GM23338 (cell line): ENCODE measurements around the gene TBC1D3B. TPM values are rescaled to one million over a fixed set of nuclear protein-coding genes. Genes with fewer than 3 reads are reported as not detected.
"Not testable (repeated sequence)": the region's sequence is repeated elsewhere in the genome, so short reads cannot be mapped to it uniquely, and the experiment has no call there.

Experiments
- ATAC-seq: fragments of 200-7000 bp; cut with Tn5 transposase; 3 replicates; pipeline ENCODE4 v1.9.1; 2020
- DNase-seq: peaks from one replicate; pipeline ENCODE4 v3.0.0-alpha.2; 2015; ENCODE audit warnings: low spot score
- H2AFZ ChIP-seq: fragments of 200-600 bp; sonication (generic); 2 replicates; pipeline ENCODE4 v1.8.0; 2016; ENCODE audit warnings: antibody characterized with exemption, mild to moderate bottlenecking, moderate library complexity
- H3F3A ChIP-seq: fragments of 200-600 bp; sonication (generic); replicated peaks from 2 replicates; pipeline ENCODE4 v1.8.0; 2017; ENCODE audit warnings: antibody characterized with exemption, mixed run types, low read depth
- H3K27ac ChIP-seq: fragments of 200-600 bp; sonication (generic); 2 replicates; pipeline ENCODE4 v1.6.1; 2016; ENCODE audit warnings: low read depth
- H3K27me3 ChIP-seq: fragments of 200-600 bp; sonication (generic); 2 replicates; pipeline ENCODE4 v1.8.0; 2016; ENCODE audit warnings: mild to moderate bottlenecking, mixed run types, moderate library complexity; ENCODE audit not compliant: insufficient read depth
- H3K36me3 ChIP-seq: fragments of 200-600 bp; sonication (generic); 2 replicates; pipeline ENCODE4 v1.8.0; 2016; ENCODE audit warnings: mild to moderate bottlenecking; ENCODE audit not compliant: insufficient read depth
- H3K4me1 ChIP-seq: fragments of 200-600 bp; sonication (generic); 2 replicates; pipeline ENCODE4 v1.8.0; 2016; ENCODE audit warnings: mild to moderate bottlenecking, moderate library complexity; ENCODE audit not compliant: insufficient read depth
- H3K4me2 ChIP-seq: fragments of 200-600 bp; sonication (generic); 2 replicates; pipeline ENCODE4 v1.7.1; 2017; ENCODE audit warnings: mixed run types
- H3K4me3 ChIP-seq: fragments of 200-600 bp; sonication (generic); 2 replicates; pipeline ENCODE4 v1.6.1; 2016; ENCODE audit warnings: mixed run types
- H3K79me2 ChIP-seq: fragments of 200-600 bp; sonication (generic); replicated peaks from 2 replicates; pipeline ENCODE4 v1.8.0; 2017; ENCODE audit warnings: mild to moderate bottlenecking; ENCODE audit not compliant: insufficient read depth
- H3K9me2 ChIP-seq: fragments of 200-600 bp; sonication (generic); 2 replicates; pipeline ENCODE4 v1.8.0; 2017; ENCODE audit not compliant: insufficient read depth
- H4K20me1 ChIP-seq: fragments of 200-600 bp; sonication (generic); replicated peaks from 2 replicates; pipeline ENCODE4 v1.8.0; 2017; ENCODE audit warnings: mild to moderate bottlenecking; ENCODE audit not compliant: insufficient read depth
- H3K27ac Mint-ChIP-seq: 2 replicates; pipeline ENCODE4 v1.8.0; 2020; ENCODE audit warnings: inconsistent platforms, mild to moderate bottlenecking, moderate library complexity, mixed read lengths
- H3K27me3 Mint-ChIP-seq: 3 replicates; pipeline ENCODE4 v1.8.0; 2022; ENCODE audit warnings: low read depth, mild to moderate bottlenecking, moderate library complexity, mixed read lengths, inconsistent platforms; ENCODE audit not compliant: insufficient read depth, poor library complexity
- H3K36me3 Mint-ChIP-seq: 3 replicates; pipeline ENCODE4 v1.8.0; 2021; ENCODE audit warnings: low read depth, mild to moderate bottlenecking, inconsistent platforms, moderate library complexity, mixed read lengths
- H3K4me1 Mint-ChIP-seq: 3 replicates; pipeline ENCODE4 v1.8.0; 2020; ENCODE audit warnings: mild to moderate bottlenecking, inconsistent platforms, mixed read lengths
- H3K4me3 Mint-ChIP-seq: 3 replicates; pipeline ENCODE4 v1.8.0; 2021; ENCODE audit warnings: moderate library complexity, mild to moderate bottlenecking, inconsistent platforms, mixed read lengths
- H3K9me3 Mint-ChIP-seq: 3 replicates; pipeline ENCODE4 v1.8.0; 2020; ENCODE audit warnings: moderate library complexity, mild to moderate bottlenecking, inconsistent platforms, mixed read lengths
- CTCF ChIP-seq, 2 experiments: fragments of 200-600 bp in 1 of 2; sonication (generic) in 1 of 2; conservative IDR thresholded peaks; 2 replicates each; pipeline versions ENCODE4 v1.5.1 to v1.6.1; 2016 to 2017; ENCODE audit warnings: antibody characterized with exemption in 2 of 2, low read depth in 2 of 2, mild to moderate bottlenecking in 2 of 2, moderate library complexity in 1 of 2
- ETS1 ChIP-seq: IDR thresholded peaks from 2 replicates; pipeline ENCODE4 v1.6.1; 2016; ENCODE audit warnings: antibody characterized with exemption
- EZH2 ChIP-seq: fragments of 200-600 bp; sonication (generic); IDR thresholded peaks from one replicate; pipeline ENCODE4 v1.8.0; 2017; ENCODE audit warnings: antibody characterized with exemption, mild to moderate bottlenecking, low read depth; ENCODE audit not compliant: unreplicated experiment
- EZH2phosphoT487 ChIP-seq: fragments of 200-600 bp; sonication (generic); IDR thresholded peaks from one replicate; pipeline ENCODE4 v1.8.1; 2018; ENCODE audit warnings: antibody characterized with exemption; ENCODE audit not compliant: unreplicated experiment
- JUNB ChIP-seq: IDR thresholded peaks from one replicate; pipeline ENCODE4 v1.6.1; 2016; ENCODE audit warnings: antibody characterized with exemption; ENCODE audit not compliant: unreplicated experiment
- NANOG ChIP-seq: IDR thresholded peaks from 2 replicates; pipeline ENCODE4 v1.6.1; 2016; ENCODE audit warnings: antibody characterized with exemption, borderline replicate concordance
- POLR2AphosphoS5 ChIP-seq: IDR thresholded peaks from 2 replicates; pipeline ENCODE4 v1.6.1; 2016; ENCODE audit warnings: antibody characterized with exemption, low read depth
- STAT1 ChIP-seq: IDR thresholded peaks from one replicate; pipeline ENCODE4 v1.6.1; 2016; ENCODE audit warnings: antibody characterized with exemption; ENCODE audit not compliant: unreplicated experiment
- ZNF114 ChIP-seq: fragments of 250-450 bp; sonication (Bioruptor Pico); IDR thresholded peaks from 2 replicates; pipeline ENCODE4 v1.5.0; 2020; ENCODE audit warnings: mild to moderate bottlenecking, moderate library complexity
- ZNF331 ChIP-seq: fragments of 250-450 bp; sonication (Bioruptor Pico); IDR thresholded peaks from 2 replicates; pipeline ENCODE4 v1.5.0; 2020; ENCODE audit warnings: low read depth, mild to moderate bottlenecking, moderate library complexity
- polyA plus RNA-seq: library from polyadenylated mRNA; unstranded; fragments of >200 nt; fragmentation: Nextera tagmentation; extraction: Ambion mirVana; gene quantifications from 2 replicates; pipeline ENCODE4 v1.2.1, GENCODE V29; 2016
- total RNA-seq: library from RNA; depleted of rRNA; stranded (reverse); fragments of >200 nt; shearing (Covaris generic); gene quantifications from 2 replicates; pipeline ENCODE4 v1.2.3, GENCODE V29; 2014

The TBC1D3B gene
- total and polyA plus RNA-seq, 2 experiments from 2014 or later, result 0.95 to 1.3 TPM

DNA sequence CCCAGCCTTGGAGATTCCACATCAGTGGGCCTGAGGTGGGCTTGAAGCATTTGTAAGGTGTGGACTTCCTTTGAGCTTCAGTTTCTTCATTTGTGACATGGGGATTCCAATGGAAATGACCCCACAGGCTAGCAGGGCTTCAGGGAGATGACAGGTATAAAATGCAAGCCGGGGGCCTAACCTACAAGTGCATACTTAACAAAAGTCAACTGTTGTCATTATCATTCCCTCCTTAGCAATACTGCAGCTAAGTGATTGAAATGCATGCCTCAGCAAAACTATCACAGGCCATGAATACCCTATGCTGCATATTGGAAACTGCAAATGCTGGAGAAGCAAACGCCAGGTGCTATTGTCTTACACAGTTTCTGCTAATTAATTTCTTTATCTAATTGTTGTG is 53.0 kb downstream of the TBC1D3B start:
- H3K4me3 ChIP-seq, result no peak overlapping the region
- H2AFZ ChIP-seq, result no peak overlapping the region
- H3K4me1 Mint-ChIP-seq, result peaks cover 20% of the 10 kb centered on the region
- H3K9me3 Mint-ChIP-seq, result peaks cover 55% of the 10 kb centered on the region
- TF ChIP-seq NANOG (peak; percentile 54; the same call in 1 of the 2 replicates), CTCF (conservative IDR thresholded peaks at IDR 0.05; ENCODE audit: low read depth in 2 of 2) (no peak), STAT1 (no peak), EZH2 (no peak), EZH2phosphoT487 (no peak), ETS1 (no peak), POLR2AphosphoS5 (no peak)
- peak overlapping the region; percentile 33; the same call in 1 of the 2 replicates for H3K4me2 ChIP-seq
- ATAC-seq (peak; percentile 71), DNase-seq (peak; percentile 34)
- H3K27ac ChIP-seq, result no peak overlapping the region
- 0 out of 2 replicates have a peak, but pooled peaks cover 8% of the 10 kb centered on the region for H3K9me2 ChIP-seq
- peaks cover 21% of the 10 kb centered on the region for H3K4me1 ChIP-seq
- H3K4me3 Mint-ChIP-seq, result no peak overlapping the region; the same call in 2 of the 3 replicates
- peaks cover 9% of the 10 kb centered on the region for H3K27me3 Mint-ChIP-seq
- H3K79me2 ChIP-seq, result no peaks in the 10 kb centered on the region
- peaks cover 15% of the 10 kb centered on the region for H3K36me3 ChIP-seq
- peaks cover 40% of the 10 kb centered on the region for H3K36me3 Mint-ChIP-seq
- H3K27me3 ChIP-seq, result no peaks in the 10 kb centered on the region
- H4K20me1 ChIP-seq, result no peaks in the 10 kb centered on the region
- H3K27ac Mint-ChIP-seq, result peak overlapping the region; percentile 87
- no peaks in the 10 kb centered on the region for H3F3A ChIP-seq

DNA sequence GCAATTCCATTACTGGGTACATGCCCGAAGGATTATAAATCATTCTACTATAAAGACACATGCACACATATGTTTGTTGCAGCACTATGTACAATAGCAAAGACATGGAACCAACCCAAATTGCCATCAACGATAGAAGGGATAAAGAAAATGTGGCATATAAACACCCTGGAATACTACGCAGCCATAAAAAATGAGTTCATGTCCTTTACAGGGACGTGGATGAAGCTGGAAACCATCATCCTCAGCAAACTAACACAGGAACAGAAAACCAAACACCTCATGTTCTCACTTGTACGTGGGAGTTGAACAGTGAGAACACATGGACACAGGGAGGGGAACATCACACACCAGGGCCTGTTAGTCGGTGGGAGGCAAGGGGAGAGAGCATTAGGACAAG is 55.3 kb downstream of the TBC1D3B start:
- Mint-ChIP-seq H3K4me1 (peaks cover 20% of the 10 kb centered on the region), H3K9me3 (peaks cover 33% of the 10 kb centered on the region), H3K36me3 (peaks cover 22% of the 10 kb centered on the region)

GRCh38 chr17:36120221-36120620 is 56.2 kb downstream of the TBC1D3B start:
- H3K27ac ChIP-seq, result no peak overlapping the region
- H3K9me2 ChIP-seq, result no peaks in the 10 kb centered on the region; the same call in 1 of the 2 replicates
- DNase-seq (no peak), ATAC-seq (no peak)
- peaks cover 21% of the 10 kb centered on the region for H3K4me1 ChIP-seq
- no peaks in the 10 kb centered on the region for H3K79me2 ChIP-seq
- peaks cover 20% of the 10 kb centered on the region for H3K4me1 Mint-ChIP-seq
- H2AFZ ChIP-seq, result no peak overlapping the region
- no peak overlapping the region for H3K27ac Mint-ChIP-seq
- H3K36me3 ChIP-seq, result peaks cover 7% of the 10 kb centered on the region; the same call in 1 of the 2 replicates
- no peaks in the 10 kb centered on the region for H3K27me3 ChIP-seq
- H3K4me3 Mint-ChIP-seq, result no peak overlapping the region
- peaks cover 13% of the 10 kb centered on the region; the same call in 2 of the 3 replicates for H3K36me3 Mint-ChIP-seq
- no peak overlapping the region for H3K4me2 ChIP-seq
- H3F3A ChIP-seq, result no peaks in the 10 kb centered on the region
- no peaks in the 10 kb centered on the region for H4K20me1 ChIP-seq
- peaks cover 24% of the 10 kb centered on the region for H3K9me3 Mint-ChIP-seq
- no peak overlapping the region for H3K4me3 ChIP-seq
- H3K27me3 Mint-ChIP-seq, result peaks cover 8% of the 10 kb centered on the region
- TF ChIP-seq ZNF331 (CRISPR knock-in tag) (no peak), ZNF114 (no peak), JUNB (no peak), ETS1 (no peak)

More for the DNA sequence above, 55.3 kb downstream of the TBC1D3B start:
- H3K27me3 Mint-ChIP-seq, H3K27me3 ChIP-seq, DNase-seq, ATAC-seq, H2AFZ ChIP-seq, H3K4me3 Mint-ChIP-seq, H3K4me2 ChIP-seq, H3K4me3 ChIP-seq, H4K20me1 ChIP-seq, H3K9me2 ChIP-seq, H3K79me2 ChIP-seq, H3F3A ChIP-seq, H3K27ac ChIP-seq, H3K27ac Mint-ChIP-seq: not testable (repeated sequence)
- H3K36me3 ChIP-seq, result peaks cover 15% of the 10 kb centered on the region
- peaks cover 21% of the 10 kb centered on the region for H3K4me1 ChIP-seq
